ENCODE data around the gene HCFC1R1.
A peak's percentile ranks its signal among the peaks of the same experiment; 100 is the strongest.

Gene HCFC1R1

GRCh38 chr16:3035972-3036725, 12.4 kb upstream of the HCFC1R1 start:
- no peak for DNase-seq (ENCODE audit: low read depth in 2 of 2, low spot score in 1 of 2)

DNA sequence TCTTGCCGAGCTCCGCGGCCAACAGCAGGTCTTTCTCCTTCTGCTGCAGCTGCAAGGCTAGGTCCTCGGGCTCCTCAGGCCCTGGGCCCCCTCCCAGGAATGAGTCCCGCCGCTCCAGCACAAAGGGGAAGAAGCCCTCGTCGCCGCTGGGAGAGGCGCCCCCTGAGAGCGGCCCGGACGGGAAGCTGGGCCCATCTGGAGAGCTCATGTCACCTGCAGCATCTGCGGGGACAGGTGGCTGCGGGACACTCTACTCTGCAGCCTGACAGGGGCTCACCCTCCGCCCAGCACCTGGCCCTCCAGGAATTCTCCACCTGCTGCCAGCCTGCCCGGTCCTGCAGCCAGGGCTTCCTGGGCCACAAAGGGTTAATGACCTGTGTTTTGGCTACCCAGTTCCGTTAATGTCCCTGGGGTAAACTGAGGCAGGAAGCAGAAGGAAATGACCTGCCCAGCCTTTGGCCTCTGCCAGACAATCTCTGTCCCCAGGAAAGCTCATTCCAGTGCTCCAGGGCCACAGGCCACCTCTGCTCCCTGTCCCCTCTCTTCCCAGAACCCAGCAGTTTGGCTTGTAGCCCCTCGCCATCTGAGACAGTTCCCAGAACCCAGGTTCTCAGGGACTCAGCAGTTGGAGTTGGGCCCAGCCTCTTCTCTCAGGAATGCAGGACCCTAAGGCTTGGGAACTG, 11.7 kb upstream of the HCFC1R1 start:
- DNase-seq (ENCODE audit: low read depth in 2 of 2, low spot score in 1 of 2), result no peak

- DNase-seq (ENCODE audit: low read depth in 2 of 2, low spot score in 1 of 2), result no peak
Measured at GRCh38 chr16:3032624-3033023, 8.9 kb upstream of the HCFC1R1 start.

- DNase-seq (ENCODE audit: low read depth in 2 of 2, low spot score in 1 of 2), result no peak
Measured at GRCh38 chr16:3030222-3031212, 6.8 kb upstream of the HCFC1R1 start.

DNA sequence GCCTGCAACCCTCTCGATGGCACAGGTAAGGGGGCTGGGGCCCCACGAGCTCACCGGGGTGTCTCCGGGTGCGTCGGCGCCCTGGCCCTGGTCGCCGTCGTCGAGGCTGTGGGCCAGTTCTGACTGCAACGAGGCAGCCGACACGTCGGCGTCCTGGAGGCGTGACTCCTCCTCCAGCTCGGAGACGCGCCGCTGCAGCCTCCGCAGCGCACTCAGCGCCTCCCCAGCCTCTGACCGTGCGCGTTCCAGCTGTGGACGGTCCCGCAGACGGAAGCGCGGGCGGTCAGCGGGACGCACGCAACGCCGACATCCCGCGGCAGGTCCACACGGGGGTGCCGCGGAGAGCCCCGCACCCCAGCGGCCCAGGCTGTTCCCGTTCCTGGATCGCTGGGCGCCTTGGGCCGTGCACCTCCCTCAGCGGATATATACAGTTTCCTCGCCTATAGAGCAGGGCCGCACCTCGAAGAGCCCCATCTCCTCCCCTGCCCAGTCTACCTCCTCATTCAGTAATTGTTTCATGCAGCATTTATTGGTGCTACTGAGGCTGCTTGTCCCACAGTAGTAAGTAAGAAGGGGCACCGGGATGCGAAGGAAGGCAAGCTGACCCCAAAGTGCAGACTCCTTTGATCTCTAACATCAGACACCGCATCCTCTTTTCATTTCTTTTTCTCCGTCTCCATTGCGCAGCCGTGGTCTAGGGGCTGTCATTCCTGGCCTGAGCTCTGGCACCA, 5.9 kb upstream of the HCFC1R1 start:
- no peak for DNase-seq (ENCODE audit: low read depth in 2 of 2, low spot score in 1 of 2)

- no peak for DNase-seq (ENCODE audit: low read depth in 2 of 2, low spot score in 1 of 2)
Measured at GRCh38 chr16:3028716-3029319, 5.1 kb upstream of the HCFC1R1 start.

DNA sequence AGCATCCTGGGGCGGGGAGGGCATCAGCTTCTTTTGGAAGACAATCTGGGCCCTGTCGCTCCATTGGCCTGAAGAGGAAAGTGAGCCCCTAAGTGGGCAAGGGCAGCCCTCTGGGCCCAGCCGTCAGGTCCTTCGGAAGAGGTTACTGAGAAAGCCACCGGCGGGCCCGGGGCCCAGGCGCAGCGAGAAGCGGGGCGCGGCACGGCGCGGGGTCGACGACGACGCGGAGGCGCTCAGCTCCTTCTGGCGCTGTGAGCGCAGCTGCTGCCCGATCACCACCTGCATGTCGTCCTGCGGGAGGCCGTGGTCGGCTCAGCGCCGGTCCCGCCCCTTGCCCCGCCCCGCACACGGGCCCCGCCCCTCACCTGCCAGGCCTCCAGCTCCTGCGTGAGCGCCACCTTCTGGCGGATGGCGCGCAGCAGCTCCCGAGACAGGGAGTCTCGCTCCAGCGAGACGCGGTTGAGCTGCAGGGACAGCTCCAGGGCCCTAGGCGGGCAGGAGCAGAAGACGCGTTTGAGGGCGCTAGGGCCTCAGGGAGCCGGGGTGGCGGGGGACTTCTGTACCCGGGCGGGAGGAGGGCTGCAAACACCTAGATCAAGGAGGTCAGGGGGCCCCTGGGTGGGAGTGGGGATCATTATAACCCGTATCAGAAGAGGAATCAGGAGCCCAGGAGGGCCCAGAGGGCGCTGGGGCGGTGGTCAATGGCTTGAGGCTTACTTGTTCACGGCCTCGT, 4.4 kb upstream of the HCFC1R1 start:
- peak; percentile 68 to 74 for DNase-seq (ENCODE audit: low read depth in 2 of 2, low spot score in 1 of 2)

DNA sequence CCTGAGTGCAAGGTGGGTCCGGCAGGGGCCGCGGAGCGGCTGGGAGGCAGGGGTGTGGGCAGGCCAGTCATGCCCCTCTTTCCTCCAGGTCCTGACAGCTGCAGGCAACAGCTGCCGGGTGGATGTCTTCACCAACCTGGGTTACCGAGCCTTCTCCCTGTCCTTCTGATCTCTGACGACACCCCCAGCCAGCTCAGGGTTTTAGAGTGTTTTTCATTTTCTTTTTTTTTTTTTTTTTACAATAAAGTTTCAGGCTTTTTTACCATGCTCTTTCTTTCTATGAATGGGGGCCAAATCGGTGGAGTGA, 3.7 kb upstream of the HCFC1R1 start:
- no peak for DNase-seq (ENCODE audit: low read depth in 2 of 2, low spot score in 1 of 2)

DNA sequence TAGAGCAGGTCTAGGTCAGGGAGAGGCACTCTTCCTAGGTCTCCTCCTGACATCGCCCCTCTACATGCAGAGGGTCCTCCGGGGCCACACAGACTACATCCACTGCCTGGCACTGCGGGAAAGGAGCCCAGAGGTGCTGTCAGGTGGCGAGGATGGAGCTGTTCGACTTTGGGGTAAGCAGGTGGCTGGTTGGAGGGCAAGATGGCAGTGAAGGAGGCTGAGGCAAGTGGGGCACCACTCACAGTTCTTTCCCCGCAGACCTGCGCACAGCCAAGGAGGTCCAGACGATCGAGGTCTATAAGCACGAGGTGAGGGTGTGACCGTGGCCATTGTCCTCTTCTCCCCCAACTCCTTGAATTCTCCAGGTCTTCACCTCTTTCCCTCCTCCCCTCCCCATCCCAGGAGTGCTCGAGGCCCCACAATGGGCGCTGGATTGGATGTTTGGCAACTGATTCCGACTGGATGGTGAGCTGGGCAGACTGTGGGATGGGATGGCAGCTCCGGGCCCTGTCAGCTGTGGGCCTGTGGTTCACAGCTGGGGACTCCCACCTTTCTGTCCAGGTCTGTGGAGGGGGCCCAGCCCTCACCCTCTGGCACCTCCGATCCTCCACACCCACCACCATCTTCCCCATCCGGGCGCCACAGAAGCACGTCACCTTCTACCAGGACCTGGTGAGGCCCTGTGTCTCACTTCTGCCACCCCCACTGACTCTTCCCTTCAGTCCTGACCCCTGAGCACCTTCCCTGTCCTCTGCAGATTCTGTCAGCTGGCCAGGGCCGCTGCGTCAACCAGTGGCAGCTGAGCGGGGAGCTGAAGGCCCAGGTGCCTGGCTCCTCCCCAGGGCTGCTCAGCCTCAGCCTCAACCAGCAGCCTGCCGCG, 3.1 kb upstream of the HCFC1R1 start:
- no peak for DNase-seq (ENCODE audit: low read depth in 2 of 2, low spot score in 1 of 2)

- no peak for DNase-seq (ENCODE audit: low read depth in 2 of 2, low spot score in 1 of 2)
Measured at GRCh38 chr16:3026003-3026378, 2.2 kb upstream of the HCFC1R1 start.

DNA sequence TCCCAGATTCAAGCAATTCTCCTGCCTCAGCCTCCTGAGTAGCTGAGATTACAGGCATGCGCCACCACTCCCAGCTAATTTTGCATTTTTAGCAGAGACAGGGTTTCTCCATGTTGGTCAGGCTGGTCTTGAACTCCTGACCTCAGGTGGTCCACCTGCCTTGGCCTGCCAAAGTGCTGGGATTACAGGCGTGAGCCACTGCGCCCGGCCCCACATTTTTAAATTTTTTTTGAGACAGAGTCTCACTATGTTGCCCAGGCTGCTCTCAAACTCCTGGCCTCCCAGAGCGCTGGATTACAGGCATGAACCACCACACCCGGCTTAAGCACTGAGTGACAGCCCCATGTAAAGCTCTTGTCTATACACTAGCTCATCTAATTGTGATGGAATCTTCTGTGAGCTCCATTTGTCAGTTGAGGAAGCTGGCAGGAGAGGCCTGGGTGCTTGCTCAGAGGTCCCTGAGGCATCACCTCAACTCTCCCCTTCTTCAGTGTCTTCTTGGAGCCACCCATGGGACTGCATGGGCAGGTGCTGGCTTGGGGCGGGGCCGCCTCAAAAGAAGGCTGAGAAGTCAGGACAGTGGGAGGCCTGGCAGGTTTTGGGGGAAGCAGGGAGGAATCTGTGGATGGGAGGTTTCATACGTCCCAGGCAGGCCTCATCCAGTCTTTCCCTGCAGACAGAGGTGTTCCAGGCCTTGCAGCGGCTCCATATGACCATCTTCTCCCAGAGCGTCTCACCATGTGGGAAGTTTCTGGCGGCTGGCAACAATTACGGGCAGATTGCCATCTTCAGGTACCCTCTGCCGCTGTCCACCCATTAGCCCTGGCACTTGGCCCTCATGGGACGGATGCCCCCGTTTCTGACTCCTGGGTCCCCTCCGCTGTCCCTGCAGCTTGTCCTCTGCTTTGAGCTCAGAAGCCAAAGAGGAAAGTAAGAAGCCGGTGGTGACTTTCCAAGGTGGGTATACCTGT, 1.6 kb upstream of the HCFC1R1 start:
- DNase-seq (ENCODE audit: low read depth in 2 of 2, low spot score in 1 of 2), result no peak

DNA sequence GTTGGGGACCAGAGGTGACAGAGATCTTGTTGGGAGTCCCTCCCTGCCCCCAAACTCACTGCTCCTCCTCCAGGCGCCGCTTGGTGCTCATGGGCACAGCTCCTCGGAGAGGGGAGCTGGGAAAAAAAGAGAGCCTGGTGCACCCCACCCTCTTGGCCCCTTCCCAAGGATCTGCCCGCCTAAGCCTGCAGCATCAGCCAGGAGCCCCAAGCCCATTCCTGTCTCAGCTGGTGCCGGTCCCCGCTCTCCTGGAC, 400 bp downstream of the HCFC1R1 start:
- DNase-seq (ENCODE audit: low read depth in 2 of 2, low spot score in 1 of 2), result no peak

- DNase-seq (ENCODE audit: low read depth in 2 of 2, low spot score in 1 of 2), result no peak
Measured at GRCh38 chr16:3022684-3023414, 893 bp downstream of the HCFC1R1 start.

GRCh38 chr16:3022208-3022683, 1.5 kb downstream of the HCFC1R1 start:
- DNase-seq (ENCODE audit: low read depth in 2 of 2, low spot score in 1 of 2), result peak; percentile 87

- DNase-seq (ENCODE audit: low read depth in 2 of 2, low spot score in 1 of 2), result peak; percentile 65 to 82
Measured at GRCh38 chr16:3021449-3022207, 2.1 kb downstream of the HCFC1R1 start.

- DNase-seq (ENCODE audit: low read depth in 2 of 2, low spot score in 1 of 2), result peak in 1 of 2 donors; percentile 68
Measured at GRCh38 chr16:3020604-3021448, 2.9 kb downstream of the HCFC1R1 start.
